Activated T-helper 1 cell treated with Interleukin-2 at 50 U/mL for 16 hours (primary cell): ENCODE measurements around the gene DLST.
"Not testable (repeated sequence)": the region's sequence is repeated elsewhere in the genome, so short reads cannot be mapped to it uniquely, and the experiment has no call there.

ENCODE experiments used
- DNase-seq: peaks from one replicate; pipeline ENCODE4 v3.0.0-alpha.2; 2020; ENCODE audit warnings: low read depth

DLST gene

DNA sequence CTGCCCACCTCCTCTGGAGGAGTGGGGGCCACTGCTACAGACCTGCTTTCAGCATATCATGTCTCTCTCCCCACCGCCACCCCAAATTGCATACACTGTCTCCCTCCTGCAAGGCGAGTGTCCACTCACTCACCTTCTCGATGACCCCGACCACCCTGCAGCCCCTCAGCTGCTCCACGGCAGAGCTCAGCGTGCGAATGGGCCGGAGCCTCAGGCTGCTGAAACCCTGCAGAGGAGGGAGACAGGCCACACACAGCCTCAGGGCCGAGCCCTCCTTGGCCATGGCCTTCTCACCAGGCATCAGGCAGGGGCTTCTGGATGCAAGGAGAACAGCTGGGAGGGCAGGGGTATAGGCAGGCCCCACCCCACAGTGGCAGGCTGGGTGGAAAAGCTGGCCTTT is 36.7 kb downstream of the DLST start:
- DNase-seq = no peak

DNA sequence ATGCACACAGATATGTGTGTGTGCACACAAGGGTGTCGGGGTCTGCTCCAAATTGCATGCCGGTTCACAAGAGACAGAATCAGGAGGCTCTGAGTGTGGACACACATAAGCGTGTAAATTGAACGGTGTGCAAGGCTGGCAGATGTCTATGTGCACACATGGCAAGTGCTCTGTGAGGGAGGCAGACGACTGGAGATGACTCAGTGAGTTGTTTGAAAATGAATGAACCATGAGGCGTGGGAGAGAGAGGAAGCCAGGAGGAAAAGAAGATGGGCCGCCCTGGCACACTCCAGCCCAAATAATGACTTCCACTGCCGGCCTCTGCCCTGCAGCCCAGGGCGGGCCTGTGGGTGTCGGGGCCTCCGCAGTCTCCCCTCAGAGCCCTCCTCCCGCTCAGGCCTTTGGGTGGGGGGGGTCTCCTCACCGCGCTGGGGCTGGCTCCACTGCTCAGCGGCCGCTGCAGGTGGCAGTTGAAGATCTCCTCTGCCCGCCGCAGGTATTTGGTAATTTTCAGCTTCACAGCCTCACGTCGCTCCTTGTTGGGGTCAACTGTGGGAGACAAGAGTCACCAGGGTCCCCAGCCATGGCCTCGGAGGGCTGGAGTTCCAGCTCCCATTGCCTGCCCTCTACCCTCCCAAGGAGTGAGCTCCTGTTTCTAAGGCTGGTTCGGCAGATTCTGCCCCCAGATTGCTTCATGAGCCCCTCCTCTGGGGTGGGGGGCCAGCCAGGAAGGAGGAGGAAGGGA is 37.9 kb downstream of the DLST start:
- no peak for DNase-seq

DNA sequence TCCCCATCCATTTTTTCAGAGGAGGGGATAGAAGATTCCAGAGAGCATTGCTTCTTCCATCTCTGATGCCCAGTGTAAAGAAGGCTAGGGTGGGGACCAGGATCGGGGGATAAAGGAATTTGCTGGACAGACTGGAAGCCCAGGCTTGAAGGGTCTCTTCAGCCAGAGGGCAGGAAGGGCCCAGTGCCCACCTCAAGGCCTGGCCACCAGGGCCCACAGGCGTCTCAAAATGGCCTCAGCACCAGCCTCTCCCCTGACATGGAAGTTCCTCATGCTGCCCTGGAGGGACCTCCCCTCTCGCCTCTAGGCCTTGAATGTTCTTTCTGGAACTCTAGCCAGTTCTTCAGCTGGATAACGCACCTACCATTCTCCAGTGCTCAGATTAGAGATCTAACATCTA is 38.6 kb downstream of the DLST start:
- no peak for DNase-seq

DNA sequence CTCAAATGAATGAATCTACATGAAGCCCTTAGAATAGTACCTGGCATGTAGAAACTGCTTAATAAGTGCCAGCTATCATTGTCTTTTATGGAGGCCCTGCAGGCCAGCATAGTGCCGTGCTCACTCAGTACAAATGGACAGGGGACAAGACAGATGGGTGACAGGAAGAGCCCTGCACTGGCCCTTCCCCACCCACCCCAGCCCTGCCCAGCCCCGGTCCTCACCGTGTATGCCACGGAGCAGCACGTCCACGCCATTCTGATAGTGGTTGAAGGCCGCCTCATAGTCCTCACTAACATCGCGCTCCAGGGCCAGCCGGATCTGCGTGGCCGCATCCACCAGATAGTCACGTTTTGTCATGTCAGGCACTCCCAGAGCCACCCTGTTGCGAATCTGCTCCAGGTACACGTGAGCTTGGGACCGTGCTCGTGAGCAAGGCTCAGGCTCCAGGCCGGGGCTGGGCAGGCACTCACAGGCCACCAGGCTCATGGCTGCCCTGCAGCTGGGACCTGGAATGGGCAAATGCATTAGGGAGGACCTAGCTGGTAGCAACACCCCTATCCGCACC is 39.4 kb downstream of the DLST start:
- no peak for DNase-seq

DNA sequence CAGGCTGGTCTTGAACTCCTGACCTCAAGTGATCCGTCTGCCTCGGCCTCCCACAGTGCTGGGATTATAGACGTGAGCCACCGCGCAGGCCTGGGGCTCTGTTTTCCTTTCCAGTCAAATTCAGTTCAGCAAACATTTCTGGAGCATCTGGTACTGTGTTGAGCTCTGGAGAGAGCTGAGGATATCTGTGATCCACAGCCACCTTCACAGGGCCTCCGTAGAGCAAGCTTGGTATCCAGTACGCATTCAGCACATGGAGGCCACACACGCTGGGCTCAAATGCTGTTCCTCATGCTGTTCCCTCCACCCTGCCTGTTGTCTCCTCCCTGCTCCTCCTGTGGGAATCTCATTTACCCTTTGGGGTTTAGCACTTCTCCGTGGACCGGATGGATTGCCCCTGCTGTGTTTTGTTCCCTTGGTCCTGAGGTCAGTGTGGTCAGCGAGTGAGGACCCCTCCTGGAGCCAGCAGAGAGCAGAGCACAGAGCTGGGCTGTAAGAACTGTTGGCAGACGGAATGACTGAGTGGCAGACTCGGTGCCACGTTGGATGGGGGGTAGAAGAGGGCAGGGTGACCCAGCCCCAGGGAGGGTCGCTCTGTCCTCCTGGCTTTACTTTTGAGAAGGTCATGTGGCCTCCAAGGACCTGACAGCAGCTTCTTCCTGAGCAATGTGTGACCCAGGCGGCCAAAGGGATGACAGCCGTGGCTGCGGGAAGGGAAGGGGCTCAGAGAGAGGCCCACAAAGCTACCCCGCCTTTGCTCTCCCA is 40.5 kb downstream of the DLST start:
- no peak for DNase-seq

DNA sequence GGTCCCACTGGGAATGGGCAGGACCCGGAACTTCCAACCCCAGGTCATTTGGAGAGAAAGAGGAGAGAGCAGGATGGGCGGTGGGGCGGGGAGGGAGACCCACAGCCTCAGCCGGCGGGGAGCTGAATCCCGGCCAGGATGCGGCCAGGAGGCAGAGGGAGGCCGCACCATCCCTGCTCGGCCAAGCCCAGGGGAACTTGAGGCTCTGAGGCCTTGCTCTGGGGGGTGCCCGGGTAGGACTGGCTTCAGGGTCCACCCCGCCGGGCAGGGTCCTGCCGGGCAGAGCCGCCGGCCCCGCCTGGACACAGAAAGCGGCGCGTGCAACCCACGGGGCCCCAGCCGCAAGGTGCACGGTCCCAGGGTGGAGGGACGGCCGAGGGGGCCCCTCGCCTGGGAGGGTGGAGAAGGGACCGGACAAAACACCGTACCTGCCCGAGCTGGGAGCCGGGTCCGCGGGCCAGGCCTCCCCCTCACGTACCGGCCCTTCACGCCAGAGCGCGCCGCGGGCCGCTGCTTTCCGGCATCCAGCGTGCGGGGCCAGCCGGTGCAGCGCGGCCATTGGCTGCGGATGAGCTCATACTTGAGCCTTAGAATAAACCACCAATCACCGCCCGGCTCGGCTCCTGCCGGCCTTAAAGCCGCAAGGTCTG is 41.2 kb downstream of the DLST start, which contains the start of gene RPS6KL1:
Gene RPS6KL1 (minus strand): TSS at position 509 of the 650 bp plus-strand sequence. CDS start 1,719 bp downstream, outside the sequence.
- peak; percentile 51 for DNase-seq

DNA sequence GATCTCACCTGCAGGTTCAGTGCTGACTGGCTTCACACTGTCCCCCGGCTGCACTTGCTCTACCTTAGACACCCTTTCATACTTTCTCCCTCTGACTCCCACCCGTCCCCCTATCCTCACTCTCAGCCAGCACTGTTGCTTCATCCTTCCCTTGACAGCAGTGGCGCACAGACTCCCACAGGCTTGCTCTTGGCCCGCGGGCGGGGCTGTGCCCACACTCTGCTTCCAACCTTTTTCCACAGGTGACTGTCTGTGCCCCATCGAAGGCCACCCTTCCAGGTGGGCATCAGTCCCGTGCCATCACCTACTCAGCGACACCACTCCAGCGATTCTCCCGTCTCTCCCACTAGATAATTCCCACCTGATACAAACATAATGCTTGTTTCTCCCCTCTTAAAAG is 42.3 kb downstream of the DLST start:
- DNase-seq = no peak

DNA sequence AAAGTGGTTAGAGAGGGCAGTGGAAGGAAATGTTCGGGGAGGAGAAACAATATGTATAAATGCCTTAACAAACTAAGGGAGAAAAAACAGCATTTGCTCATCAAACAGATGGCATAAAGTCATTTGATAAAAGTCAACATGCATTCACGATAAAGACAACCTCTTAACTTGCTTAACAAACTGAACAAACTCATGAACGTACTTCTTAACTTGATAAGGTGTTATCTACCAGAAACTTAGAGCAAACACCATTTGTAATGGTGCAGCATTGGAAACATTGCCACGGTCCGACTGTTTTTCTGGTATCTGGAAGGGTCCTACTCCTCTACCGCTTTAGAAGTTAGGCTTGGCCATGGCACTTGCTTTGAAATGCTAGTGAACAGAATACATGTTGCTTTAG is 45.5 kb downstream of the DLST start:
- DNase-seq = no peak

DNA sequence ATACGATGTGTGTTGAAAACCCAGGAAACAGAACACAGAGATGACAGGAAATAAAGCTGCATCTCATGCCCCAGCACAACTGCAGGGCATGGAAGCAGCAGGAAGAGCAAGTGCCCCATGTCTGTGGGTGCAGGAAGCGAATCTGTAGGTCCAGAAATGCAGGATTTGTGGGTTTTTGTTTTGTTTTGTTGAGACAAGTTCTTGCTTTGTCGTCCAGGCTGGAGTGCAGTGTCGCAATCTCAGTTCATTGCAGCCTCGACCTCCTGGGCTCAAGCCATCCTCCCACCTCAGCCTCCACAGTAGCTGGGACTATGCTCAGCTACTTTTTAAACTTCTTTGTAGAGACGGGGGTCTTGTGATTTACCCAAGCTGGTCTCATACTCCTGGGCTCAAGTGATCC is 47.5 kb downstream of the DLST start:
- no peak for DNase-seq

DNA sequence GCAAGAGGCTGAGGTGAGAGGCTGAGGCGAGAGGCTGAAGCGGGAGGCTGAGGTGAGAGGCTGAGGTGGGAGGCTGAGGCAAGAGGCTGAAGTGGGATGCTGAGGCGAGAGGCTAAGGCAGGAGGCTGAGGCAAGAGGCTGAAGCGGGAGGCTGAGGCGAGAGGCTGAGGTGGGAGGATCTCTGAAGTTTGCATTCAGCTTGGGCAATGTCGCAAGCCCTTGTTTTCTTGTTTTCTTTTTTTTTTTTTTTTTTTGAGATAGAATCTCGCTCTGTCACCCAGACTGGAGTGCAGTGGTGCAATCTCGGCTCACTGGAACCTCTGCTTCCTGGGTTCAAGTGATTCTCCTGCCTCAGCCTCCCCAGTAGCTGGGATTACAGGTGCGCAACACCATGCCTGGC is 50.0 kb downstream of the DLST start:
- not testable (repeated sequence) for DNase-seq

DNA sequence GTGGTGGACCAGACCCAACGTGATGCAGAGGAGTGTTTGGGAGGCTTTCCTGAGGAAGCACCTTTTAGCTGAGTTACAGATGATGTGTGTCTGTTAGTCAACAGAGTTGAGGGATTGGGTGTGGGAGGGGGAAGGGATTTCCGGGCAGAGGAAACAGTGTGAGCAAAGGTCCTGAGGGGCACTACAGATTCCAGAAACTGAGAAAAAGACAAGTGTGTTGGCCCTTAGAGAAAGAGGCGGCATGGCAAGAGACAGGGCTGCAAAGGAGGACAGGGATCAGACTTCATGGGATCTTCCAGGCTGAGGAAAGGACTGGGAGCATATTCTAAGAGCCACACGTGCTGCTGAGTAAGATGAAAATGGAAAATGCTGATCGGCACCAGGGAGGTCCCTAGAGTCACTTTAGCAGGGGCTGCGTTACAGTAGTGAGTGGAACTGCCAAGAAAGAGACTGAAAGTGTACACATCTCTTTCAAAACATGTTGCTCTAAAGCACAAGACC is 50.7 kb downstream of the DLST start:
- DNase-seq = no peak

DNA sequence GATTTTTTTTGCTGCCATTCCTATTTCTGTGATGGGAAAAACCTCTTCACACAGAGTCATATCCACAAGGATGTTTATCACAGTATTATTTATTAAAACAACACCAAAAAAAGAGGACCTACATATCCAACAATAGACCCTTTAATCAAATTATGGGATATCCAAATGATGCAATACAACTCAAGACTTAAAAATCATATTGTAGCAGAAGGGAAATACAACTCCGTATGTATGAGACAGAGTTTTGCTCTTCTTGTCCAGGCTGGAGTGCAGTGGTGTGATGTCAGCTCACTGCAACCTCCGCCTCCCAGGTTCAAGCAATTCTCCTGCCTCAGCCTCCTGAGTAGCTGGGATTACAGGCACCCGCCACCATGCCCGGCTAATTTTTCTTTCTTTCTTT is 51.2 kb downstream of the DLST start:
- not testable (repeated sequence) for DNase-seq

DNA sequence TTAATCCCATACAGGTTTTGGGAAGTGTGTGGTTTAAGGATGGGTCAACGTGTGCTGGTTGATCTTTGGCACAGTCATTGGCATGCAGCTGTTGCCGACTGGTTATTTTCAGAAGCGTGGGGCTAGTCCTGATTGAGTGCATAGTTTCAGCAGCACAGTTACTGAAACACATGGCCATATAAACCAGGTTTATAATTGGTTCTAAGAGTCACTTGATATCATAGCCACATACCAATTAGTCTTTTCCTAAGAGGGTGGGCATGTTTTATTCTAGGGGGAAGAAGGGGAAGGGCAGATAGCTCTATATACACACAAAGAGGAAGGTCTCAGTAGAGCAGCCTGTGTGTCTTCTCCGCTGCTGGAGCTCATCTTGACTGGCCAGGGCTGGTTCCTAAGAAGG is 52.3 kb downstream of the DLST start:
- DNase-seq = no peak

DNA sequence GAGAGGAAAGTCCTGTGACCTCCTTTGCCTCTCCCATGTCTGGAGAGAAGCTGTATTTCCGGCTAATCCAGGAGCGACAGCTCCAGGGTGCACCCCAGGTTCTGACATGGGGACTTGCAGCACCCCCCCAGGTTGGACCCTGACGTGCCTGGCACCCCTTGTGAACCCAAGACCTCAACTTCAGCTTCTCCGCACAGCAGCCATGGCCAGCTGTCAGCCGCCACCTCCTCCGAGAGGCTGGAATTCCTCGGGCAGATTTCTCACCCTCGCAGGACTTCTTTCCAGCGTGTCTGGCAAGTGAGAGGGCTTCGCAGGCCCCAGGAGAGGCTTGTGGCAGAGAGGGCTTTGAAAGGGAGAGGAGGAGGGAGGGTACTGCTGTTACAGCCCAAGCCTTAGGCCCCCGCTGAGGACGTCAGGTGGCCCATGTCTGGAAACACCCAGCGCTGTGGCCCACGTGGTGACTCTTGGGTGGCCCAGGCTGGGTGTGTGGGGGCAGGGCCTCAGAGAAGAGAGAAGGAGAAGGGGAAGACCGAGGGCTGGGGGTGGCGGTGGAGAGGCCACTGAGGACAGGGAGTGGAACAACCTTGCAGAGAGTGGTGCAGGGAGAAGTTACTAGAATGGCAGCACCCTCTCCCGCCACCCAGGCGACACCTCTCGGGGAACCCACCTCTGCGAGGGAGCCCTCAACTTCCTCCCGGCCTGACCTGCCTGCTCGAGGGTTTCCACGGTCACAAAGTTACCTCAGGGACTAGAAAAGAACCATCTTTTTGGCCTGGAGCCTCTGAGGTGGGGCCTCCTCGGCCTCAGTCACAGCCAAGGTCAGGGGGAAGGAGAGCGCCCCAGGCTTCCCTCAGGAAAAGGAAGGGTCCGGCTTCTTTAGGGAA is 53.0 kb downstream of the DLST start:
- DNase-seq = no peak

DNA sequence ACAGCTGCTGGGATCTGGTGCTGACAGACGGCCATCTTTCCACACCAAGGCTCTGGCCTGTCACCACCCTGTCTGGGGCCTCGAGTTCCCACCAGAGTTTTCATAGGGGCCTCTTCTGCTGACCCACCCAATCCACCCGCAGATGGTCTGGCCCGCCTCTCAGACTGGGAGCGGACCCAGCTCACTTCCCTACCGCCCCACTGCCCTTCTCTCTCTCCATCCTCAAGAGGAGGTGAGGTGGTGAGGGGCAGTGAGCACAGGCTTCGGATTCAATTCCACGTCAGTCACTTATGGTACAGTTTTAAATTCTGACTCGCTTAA is 53.6 kb downstream of the DLST start:
- no peak for DNase-seq

DNA sequence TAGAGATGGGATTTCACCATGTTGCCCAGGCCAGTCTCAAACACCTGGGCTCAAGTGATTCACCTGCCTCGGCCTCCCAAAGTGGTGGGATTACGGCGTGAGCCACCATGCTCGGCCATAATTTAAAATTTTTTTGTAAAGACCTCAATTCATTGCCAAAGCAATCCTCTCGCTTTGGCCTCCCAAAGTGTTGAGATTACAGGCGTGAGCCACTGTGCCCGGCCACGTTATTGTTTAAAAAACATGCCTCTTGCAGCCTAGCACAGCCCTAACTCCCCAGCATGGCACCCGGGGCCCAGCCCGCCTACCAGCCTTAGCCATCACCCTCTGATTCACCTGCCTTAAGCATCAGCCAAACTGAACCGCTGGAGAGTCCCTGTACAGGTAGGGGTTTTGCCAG is 54.4 kb downstream of the DLST start:
- no peak for DNase-seq

DNA sequence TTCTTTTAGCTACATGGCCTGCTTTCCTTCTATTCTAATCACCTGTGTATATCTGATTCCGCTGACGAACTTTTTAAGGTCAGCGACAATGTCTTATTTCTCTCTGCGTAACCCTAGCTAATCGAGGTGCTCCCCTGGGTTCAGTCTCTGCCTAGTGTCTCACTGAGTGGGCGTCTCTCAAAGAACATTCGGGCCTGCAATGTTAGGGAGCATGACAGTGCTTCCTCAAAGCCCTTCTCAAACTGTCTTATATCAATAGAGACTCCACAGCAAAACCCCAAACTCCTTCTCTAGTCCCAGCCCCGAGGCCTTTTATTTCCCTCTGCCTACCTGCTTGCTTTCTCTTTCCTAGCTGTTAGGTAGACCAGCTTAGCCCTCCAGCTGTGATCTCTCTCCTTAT is 55.0 kb downstream of the DLST start:
- no peak for DNase-seq

DNA sequence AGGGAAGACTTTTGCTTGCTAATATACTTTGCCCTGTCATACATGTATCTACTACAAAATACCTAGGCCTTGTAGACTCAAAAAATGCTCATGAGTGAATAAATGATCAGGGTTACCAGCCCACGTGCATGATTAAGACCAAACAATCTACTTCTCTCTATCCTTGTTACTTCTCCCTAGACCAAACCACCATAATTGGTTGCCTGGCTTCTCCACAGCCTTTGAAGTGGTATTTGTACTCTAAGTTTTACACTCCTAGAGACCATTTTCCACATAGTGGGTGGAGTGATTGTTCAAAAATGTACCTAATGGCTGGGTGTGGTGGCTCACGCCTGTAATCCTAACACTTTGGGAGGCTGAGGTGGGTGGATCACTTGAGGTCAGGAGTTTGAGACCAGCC is 55.5 kb downstream of the DLST start:
- DNase-seq = no peak

DNA sequence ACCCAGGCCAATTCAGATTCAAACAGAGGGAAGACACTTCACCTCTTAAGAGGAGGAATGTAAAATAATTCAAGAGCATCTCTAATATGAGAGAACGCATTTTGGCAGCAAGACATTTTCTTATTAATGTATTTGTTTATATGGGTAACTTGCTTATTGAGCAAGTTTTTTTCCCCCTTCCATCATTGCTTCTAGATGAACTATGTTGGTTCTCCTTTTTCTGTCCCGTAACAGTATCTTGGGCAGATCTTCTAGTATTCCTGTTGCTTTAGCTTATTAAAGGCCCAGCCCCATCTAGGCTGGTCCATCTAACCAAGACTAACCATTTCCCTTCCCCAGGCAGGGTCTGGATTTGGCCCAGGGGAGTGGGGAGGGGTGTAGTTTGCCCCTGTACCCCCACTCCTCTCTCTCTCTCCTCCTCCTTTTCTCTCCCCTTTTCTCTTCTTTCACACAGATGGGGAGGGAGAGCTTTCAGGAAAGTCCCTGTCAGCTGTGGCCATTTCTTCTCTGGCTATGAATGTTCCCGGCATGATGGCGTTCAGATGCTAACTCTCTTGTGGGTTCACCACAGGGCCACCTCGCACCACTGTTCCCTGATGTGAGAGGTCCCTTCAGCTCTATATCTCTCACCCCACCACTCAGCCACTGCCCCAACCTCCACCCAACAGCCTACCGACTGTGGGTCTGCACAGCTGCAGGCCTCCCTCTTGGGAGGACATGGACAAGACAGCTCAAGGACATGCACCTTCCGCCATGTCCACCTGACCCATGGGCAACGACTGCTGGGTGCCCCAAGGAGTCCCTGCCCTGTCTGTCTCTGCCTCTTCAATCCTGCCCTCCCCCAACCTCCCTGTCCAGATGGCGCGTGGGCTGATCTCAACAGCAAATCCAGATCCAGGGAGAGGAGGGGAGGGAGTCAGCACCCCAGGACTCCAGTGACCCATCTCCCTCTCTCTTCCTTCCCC is 57.1 kb downstream of the DLST start:
- DNase-seq = no peak

DNA sequence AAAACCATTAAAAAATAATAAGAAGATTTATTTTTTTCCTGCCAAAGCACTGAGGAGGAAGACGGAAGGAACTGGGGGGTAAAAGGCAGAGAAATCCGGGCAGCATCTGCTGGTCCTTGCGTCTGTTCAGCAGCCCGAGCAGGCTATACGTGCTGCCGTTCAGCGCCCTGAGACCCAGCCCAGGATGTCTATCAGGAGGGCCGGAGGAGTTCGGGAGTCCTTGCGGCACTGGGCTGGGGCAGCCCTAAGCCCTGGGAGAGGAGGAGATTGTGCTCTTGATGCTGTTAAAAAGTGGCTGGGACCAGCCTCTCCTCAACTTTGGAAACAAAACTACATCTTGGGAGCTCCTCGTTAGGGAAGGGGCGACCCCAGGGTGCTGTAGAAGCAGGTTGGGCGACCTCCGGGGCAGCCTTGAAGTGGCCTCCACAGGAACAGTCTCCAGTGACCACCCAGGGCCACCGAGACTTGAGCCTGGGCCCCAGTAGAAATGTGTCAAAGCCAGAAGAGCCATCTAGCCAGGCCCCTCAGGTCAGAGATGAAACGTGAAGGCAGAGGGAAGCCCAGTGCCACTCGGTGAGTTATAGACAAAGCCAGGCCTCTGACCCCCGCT is 59.3 kb downstream of the DLST start:
- DNase-seq = no peak
